ENCODE data around the gene CEMP1. TPM values are rescaled to one million over a fixed set of nuclear protein-coding genes. Genes with fewer than 3 reads are reported as not detected.
A peak's percentile ranks its signal among the peaks of the same experiment; 100 is the strongest.
"Not testable (repeated sequence)": the region's sequence is repeated elsewhere in the genome, so short reads cannot be mapped to it uniquely, and the experiment has no call there.

The CEMP1 gene
- total RNA-seq = 0.27 TPM

DNA sequence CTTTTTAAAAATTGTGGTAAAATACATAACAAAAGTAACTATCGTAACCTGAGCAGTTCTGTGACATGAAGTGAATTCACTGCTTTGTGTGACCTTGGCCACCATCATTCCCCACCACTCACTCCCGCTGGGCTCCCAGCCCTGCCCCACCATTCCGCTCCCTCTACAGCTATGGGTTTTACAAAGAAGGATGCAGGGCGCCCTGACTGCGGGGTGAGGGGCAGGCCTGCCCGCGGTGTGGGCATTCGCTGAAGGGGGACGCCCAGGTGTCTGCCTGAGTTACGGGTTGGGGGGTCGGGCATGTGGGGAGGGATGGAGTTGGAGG lies at the start of gene CEMP1:
Gene CEMP1 (minus strand): TSS at position 38 of the 325 bp plus-strand sequence. CDS start 335 bp downstream, outside the sequence.
- no peak for DNase-seq (ENCODE audit: low read depth in 2 of 3, low spot score in 2 of 3)

DNA sequence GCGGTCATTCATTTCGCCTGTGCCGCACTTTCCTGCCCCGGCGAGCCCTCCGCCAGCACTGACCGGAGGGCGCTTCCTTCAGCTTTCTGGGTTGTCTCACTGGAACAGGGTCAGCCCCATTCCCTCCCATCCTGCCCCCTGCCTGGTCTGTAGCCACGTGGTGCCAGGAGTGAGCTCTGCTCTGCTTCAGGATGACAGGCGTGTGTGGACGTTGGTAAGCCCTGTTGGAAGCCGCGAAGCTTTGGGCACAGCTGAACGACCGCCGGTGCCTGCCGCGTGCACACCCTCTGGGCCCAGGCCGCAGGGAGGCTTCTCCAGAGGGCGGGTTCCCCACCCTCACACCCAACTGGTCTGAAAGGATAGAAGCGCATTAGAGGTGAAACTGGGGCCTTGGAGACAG lies 49.6 kb upstream of the CEMP1 start:
- not testable (repeated sequence) for DNase-seq (ENCODE audit: low read depth in 2 of 3, low spot score in 2 of 3)

GRCh38 chr16:2580143-2580542 lies 48.9 kb upstream of the CEMP1 start:
- peak in 2 of 3 donors; percentile 82 to 91 for DNase-seq (ENCODE audit: low read depth in 2 of 3, low spot score in 2 of 3)

DNA sequence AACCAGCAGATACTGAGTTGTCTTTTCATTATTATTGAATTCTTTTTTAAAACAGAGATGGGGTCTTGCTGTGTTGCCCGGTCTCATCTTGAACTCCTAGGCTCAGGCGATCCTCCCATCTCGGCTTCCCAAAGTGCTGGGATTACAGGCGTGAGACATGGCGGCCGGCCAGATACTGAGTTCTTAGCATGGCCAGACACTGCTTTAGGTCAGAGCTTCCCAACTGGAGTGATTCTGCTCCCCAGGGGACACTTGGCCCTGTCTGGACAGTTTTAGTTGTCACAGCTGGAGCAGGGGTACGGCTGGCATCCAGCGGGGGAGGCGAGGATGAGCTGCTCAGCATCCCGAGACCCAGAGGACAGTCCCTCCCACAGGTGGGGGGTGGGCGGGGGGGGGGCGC lies 47.7 kb upstream of the CEMP1 start:
- not testable (repeated sequence) for DNase-seq (ENCODE audit: low read depth in 2 of 3, low spot score in 2 of 3)

- DNase-seq (ENCODE audit: low read depth in 2 of 3, low spot score in 2 of 3) = not testable (repeated sequence)
Measured at GRCh38 chr16:2577044-2577443, 45.8 kb upstream of the CEMP1 start.

DNA sequence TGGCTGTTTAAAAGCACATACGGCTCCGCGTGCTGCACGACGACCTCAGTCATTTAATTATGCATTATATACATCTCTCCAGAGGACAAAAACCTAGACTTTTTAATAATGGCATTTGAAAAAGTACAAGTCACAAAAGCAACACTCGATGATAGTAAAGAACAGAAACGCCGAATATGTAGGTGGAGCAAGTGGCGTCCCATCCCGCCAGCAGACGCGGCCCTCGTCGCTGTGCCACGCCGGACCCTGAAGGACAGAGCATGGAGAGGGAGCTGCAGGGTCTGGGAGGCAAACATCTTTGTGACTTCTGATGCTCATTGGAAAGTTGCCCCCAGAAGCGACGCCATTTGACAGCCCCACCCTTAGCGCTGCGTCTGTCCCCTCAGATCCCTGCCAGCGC lies 44.6 kb upstream of the CEMP1 start:
- not testable (repeated sequence) for DNase-seq (ENCODE audit: low read depth in 2 of 3, low spot score in 2 of 3)

DNA sequence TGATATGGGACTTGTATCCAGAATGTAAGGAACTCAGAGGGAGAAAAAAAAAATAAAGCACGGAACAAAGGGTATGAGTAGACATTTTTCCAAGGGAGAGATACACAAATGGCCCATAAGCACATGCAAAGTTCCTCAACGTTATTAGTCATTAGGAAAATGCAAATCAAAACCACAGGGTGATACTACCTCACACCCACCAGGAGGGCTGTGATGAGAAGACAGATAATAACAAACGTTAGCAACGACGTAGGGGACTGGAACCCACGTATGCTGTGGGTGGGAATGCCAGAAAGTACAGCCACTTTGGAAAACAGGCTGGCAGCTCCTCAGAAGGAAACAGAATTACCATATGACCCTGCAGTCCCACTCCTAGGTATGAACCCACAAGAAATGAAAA lies 41.5 kb upstream of the CEMP1 start:
- DNase-seq (ENCODE audit: low read depth in 2 of 3, low spot score in 2 of 3) = not testable (repeated sequence)

- not testable (repeated sequence) for DNase-seq (ENCODE audit: low read depth in 2 of 3, low spot score in 2 of 3)
Measured at GRCh38 chr16:2568573-2568972, 37.4 kb upstream of the CEMP1 start.

DNA sequence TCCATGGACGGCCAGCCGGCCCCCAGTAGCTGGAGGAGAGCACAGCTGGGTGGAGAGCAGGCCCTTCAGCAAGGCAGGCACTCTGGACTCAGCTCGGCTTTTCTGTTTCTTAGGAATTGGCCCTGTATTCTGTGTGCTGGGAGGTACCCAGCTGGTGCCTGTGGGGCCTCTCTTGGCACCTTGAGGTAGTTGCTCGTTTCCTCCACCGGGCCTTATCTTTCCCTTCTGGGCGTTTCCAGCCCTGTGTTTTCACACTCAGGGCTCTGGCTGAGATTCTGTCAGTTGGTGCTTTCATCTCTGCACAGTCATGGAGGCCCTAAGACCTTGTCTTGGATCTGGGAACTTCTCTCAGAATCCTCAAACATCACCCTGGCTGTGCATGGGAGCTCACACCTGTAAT lies 36.3 kb upstream of the CEMP1 start:
- DNase-seq (ENCODE audit: low read depth in 2 of 3, low spot score in 2 of 3) = not testable (repeated sequence)

- not testable (repeated sequence) for DNase-seq (ENCODE audit: low read depth in 2 of 3, low spot score in 2 of 3)
Measured at GRCh38 chr16:2560798-2561133, 29.6 kb upstream of the CEMP1 start.

GRCh38 chr16:2560131-2560797 lies 29.1 kb upstream of the CEMP1 start:
- not testable (repeated sequence) for DNase-seq (ENCODE audit: low read depth in 2 of 3, low spot score in 2 of 3)

DNA sequence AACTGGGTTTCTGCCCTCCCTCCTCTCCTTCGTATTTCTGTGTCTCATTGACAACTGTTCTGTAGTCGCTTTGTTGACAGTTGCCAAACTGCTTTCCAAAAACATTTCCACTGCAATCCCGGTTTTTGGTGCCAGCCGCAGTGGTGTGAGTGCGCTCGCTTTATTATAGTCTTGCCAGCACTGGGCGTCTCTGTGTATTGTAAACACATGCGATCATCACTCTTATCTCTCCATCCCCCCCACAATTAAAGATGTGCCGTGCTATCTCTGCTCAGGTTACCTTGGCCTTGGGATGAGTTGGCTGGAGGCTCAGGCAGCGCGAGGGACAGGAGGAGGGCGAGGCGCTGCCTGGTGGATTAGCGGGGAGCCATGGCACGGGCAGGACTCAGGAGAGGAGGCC lies 25.9 kb upstream of the CEMP1 start:
- DNase-seq (ENCODE audit: low read depth in 2 of 3, low spot score in 2 of 3) = not testable (repeated sequence)

DNA sequence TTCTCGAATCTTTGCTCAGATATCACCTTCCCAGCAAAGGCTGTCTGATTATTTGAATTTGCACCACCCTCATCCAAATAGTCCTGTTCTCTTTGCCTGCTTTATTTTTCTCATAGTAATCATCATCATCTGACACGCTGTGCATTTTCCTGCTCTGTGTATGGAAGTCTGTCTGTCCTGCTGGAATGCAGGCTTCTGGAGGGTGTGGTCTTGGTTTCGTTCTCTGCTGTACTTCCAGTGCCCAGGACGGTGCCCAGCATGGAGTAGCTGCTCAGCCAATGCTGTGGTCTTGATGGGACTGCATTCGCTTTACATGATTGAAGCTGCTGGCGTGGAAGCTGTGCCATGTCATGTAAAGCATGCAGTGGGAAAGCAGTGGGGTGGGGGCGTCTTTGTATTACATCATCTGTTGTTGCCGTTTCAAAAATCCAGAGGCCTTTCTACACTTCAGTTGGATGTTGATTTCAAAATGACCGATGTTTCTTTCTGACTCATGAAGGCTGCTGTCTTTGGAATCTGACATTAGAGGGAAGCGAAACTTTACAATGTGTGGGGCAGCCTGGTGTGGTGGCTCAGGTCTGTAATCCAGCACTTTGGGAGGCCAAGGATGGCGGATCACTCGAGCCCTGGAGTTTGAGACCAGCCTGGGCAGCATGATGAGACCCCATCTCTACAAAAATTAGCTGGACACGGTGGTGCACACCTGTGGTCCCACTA lies 23.7 kb upstream of the CEMP1 start:
- DNase-seq (ENCODE audit: low read depth in 2 of 3, low spot score in 2 of 3) = not testable (repeated sequence)

GRCh38 chr16:2551420-2551889 lies 20.2 kb upstream of the CEMP1 start:
- DNase-seq (ENCODE audit: low read depth in 2 of 3, low spot score in 2 of 3) = not testable (repeated sequence)

GRCh38 chr16:2550283-2550878 lies 19.2 kb upstream of the CEMP1 start:
- DNase-seq (ENCODE audit: low read depth in 2 of 3, low spot score in 2 of 3) = not testable (repeated sequence)

- DNase-seq (ENCODE audit: low read depth in 2 of 3, low spot score in 2 of 3) = not testable (repeated sequence)
Measured at GRCh38 chr16:2543771-2544170, 12.6 kb upstream of the CEMP1 start.

- not testable (repeated sequence) for DNase-seq (ENCODE audit: low read depth in 2 of 3, low spot score in 2 of 3)
Measured at GRCh38 chr16:2541409-2541808, 10.2 kb upstream of the CEMP1 start.

- DNase-seq (ENCODE audit: low read depth in 2 of 3, low spot score in 2 of 3) = peak in 1 of 3 donors; percentile 75
Measured at GRCh38 chr16:2540912-2541311, 9.7 kb upstream of the CEMP1 start.

GRCh38 chr16:2539845-2540458 lies 8.7 kb upstream of the CEMP1 start:
- not testable (repeated sequence) for DNase-seq (ENCODE audit: low read depth in 2 of 3, low spot score in 2 of 3)

DNA sequence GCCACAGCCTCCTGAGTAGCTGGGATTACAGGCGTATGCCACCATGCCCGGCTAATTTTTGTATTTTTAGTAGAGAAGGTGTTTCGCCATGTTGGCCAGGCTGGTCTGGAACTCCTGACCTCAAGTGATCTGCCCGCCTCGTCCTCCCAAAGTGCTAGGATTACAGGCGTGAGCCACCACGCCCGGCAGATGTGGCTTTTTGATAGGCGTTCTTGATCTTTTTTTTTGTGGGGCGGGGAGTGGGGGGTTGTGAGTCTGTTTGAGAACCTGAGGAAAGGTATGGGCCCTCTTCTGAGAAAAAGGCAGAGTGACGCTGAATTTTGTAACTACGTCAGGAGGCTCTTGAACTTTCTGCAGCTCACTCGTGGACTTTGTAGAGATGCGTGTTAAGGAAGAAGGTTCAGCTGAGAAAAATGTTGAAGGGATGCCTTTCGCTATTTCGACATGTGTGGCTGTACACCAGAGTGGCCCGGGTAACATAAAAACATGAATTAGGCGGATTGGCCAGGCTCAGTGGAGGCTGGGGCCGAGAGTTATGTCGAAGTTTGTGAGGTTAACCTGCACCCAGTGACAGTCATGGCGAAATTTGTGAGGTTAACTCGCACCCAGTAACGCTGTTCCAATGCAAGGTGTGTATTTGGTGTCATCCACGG lies 8.1 kb upstream of the CEMP1 start:
- not testable (repeated sequence) for DNase-seq (ENCODE audit: low read depth in 2 of 3, low spot score in 2 of 3)
